ENCODE measurements around the gene RAB18.

DNA sequence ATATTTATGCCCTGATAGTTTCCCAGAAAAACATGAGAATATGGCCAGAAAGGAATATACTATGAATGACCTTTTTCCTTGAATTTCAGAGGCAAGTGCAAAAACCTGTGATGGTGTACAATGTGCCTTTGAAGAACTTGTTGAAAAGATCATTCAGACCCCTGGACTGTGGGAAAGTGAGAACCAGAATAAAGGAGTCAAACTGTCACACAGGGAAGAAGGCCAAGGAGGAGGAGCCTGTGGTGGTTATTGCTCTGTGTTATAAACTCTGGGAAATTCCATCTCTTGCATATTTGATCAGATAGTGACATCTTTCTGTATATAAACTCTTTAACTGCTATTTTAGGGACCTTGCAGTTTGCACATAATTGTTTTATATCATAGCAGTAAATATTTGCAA lies 33.7 kb downstream of the RAB18 start:
- TF ChIP-seq POLR2A (IDR thresholded peaks at IDR 0.05): no peak
- TF ChIP-seq, protein P1, sequence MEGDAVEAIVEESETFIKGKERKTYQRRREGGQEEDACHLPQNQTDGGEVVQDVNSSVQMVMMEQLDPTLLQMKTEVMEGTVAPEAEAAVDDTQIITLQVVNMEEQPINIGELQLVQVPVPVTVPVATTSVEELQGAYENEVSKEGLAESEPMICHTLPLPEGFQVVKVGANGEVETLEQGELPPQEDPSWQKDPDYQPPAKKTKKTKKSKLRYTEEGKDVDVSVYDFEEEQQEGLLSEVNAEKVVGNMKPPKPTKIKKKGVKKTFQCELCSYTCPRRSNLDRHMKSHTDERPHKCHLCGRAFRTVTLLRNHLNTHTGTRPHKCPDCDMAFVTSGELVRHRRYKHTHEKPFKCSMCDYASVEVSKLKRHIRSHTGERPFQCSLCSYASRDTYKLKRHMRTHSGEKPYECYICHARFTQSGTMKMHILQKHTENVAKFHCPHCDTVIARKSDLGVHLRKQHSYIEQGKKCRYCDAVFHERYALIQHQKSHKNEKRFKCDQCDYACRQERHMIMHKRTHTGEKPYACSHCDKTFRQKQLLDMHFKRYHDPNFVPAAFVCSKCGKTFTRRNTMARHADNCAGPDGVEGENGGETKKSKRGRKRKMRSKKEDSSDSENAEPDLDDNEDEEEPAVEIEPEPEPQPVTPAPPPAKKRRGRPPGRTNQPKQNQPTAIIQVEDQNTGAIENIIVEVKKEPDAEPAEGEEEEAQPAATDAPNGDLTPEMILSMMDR (IDR thresholded peaks at IDR 0.05 in 8 of 11, conservative IDR thresholded peaks at IDR 0.05 in 3 of 11): no peak

All from spleen (tissue), 7 donors.